GM12864 (cell line): ENCODE results near the gene DNM2.
"Not testable (repeated sequence)": the region's sequence is repeated elsewhere in the genome, so short reads cannot be mapped to it uniquely, and the experiment has no call there.

ENCODE experiments used
- DNase-seq: peaks from one replicate; pipeline ENCODE4 v3.0.0-alpha.2; 2011; ENCODE audit warnings: low read depth
- H3K4me3 ChIP-seq: 2 replicates; pipeline ENCODE4 v1.5.1; 2011; ENCODE audit warnings: mild to moderate bottlenecking, low read depth, low read length, control low read depth
- CTCF ChIP-seq: IDR thresholded peaks from 2 replicates; pipeline ENCODE4 v1.5.1; 2011; ENCODE audit warnings: low read depth, mild to moderate bottlenecking, moderate library complexity, low read length, control low read depth, inconsistent platforms; ENCODE audit errors: missing control alignments

The DNM2 gene

GRCh38 chr19:10717356-10718204 lies at the start of gene DNM2:
DNM2 (plus strand) TSS chr19:10718079; CDS start chr19:10718243, 164 bp downstream.
- DNase-seq: peak; percentile 100
- TF ChIP-seq CTCF: peak; percentile 77
- H3K4me3 ChIP-seq: peak within 1 kb of the TSS; percentile 89

- H3K4me3 ChIP-seq: no peak overlapping the region
- no peak for DNase-seq
- no peak for TF ChIP-seq CTCF
Measured at GRCh38 chr19:10669246-10669645, 48.6 kb upstream of the DNM2 start.

GRCh38 chr19:10670182-10670581 lies 47.7 kb upstream of the DNM2 start:
- no peak for DNase-seq
- no peak for TF ChIP-seq CTCF
- no peak overlapping the region for H3K4me3 ChIP-seq

GRCh38 chr19:10670876-10671804 lies 46.7 kb upstream of the DNM2 start:
- no peak overlapping the region for H3K4me3 ChIP-seq
- TF ChIP-seq CTCF: no peak

GRCh38 chr19:10671922-10672321 lies 46.0 kb upstream of the DNM2 start:
- not testable (repeated sequence) for H3K4me3 ChIP-seq, DNase-seq

More at GRCh38 chr19:10670876-10671804, 46.7 kb upstream of the DNM2 start:
- DNase-seq: no peak

- not testable (repeated sequence) for H3K4me3 ChIP-seq, DNase-seq
Measured at GRCh38 chr19:10675214-10675613, 42.7 kb upstream of the DNM2 start.

- H3K4me3 ChIP-seq: no peak overlapping the region
- DNase-seq: no peak
- TF ChIP-seq CTCF: no peak
Measured at GRCh38 chr19:10677751-10678150, 40.1 kb upstream of the DNM2 start.
